ENCODE results near the gene FMO1.
"Not testable (repeated sequence)": the region's sequence is repeated elsewhere in the genome, so short reads cannot be mapped to it uniquely, and the experiment has no call there.

FMO1 gene

DNA sequence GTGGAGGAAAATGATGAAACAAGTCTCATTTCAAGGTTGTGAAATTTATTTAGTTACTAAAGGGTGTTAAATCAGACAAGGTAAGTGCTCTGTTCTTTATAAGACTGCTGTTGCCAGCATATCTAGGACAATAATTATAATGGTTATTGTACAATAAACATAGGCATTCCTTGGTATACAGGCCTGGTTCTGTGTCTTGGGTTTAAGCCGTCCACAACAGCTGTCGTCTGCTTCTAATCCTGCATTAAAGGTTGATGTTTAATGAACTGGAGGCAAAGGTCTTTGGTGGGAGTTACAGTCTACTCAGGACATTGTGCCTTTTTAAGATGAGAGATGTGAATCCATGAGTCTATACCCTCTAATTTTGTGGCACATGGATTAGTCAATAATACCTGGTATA lies 42.3 kb downstream of the FMO1 start:
- no peak overlapping the region for H3K4me2 ChIP-seq (ENCODE audit: low read depth, low read length)
- H3K4me3 ChIP-seq (ENCODE audit: low read length): no peak overlapping the region
- no peak overlapping the region for H2AFZ ChIP-seq (ENCODE audit: low read length)
- H3K27me3 ChIP-seq (replicated peaks; ENCODE audit: insufficient read depth, low read length): no peaks in the 10 kb centered on the region
- H3K4me1 ChIP-seq (ENCODE audit: low read length): peaks cover 16% of the 10 kb centered on the region
- no peaks in the 10 kb centered on the region for H3K79me2 ChIP-seq (ENCODE audit: low read length)
- H3K36me3 ChIP-seq (replicated peaks; ENCODE audit: insufficient read depth, low read length): no peaks in the 10 kb centered on the region
- no peaks in the 10 kb centered on the region for H4K20me1 ChIP-seq (ENCODE audit: insufficient read depth, low read length)
- no peaks in the 10 kb centered on the region for H3K9me3 ChIP-seq (replicated peaks; ENCODE audit: insufficient read depth, low read length)
- no peaks in the 10 kb centered on the region for H3F3A ChIP-seq (ENCODE audit: insufficient read depth, low read length)
- TF ChIP-seq EZH2 (optimal IDR thresholded peaks at IDR 0.05; ENCODE audit: low read depth, low read length) (no peak), EZH2phosphoT487 (IDR thresholded peaks at IDR 0.05; ENCODE audit: low read length) (no peak), CTCF (IDR thresholded peaks at IDR 0.05; ENCODE audit: low read length) (no peak)
- no peak for DNase-seq
- H3K9me2 ChIP-seq (replicated peaks; ENCODE audit: insufficient read depth, low read length): no peaks in the 10 kb centered on the region
- H3K9ac ChIP-seq (ENCODE audit: low read length): no peak overlapping the region
- no peak overlapping the region for H3K27ac ChIP-seq (ENCODE audit: low read length)

DNA sequence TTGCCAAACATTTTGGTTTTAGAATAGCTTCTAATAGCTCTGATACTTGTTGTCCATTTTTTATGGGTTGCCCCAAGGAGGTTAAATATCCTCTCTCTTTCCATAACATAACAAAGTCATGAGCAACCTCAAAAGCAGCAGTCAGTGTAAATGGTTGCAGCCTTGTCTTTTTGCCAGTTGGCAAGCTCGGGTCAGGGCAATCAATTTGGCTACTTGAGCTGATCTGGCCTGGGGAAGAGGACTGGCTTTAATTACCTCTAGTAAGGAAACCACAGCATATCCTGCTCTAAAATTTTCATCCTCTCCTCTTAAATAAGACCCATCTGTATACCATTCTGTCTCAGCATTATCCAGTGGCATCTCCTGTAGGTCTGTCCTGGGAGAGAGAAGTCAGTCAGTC lies 44.5 kb downstream of the FMO1 start:
- no peaks in the 10 kb centered on the region for H3K9me3 ChIP-seq (replicated peaks; ENCODE audit: insufficient read depth, low read length)
- H3K9me2 ChIP-seq (replicated peaks; ENCODE audit: insufficient read depth, low read length): no peaks in the 10 kb centered on the region
- no peak overlapping the region for H3K4me2 ChIP-seq (ENCODE audit: low read depth, low read length)
- H3K27ac ChIP-seq (ENCODE audit: low read length): no peak overlapping the region
- H2AFZ ChIP-seq (ENCODE audit: low read length): no peak overlapping the region
- H3K79me2 ChIP-seq (ENCODE audit: low read length): no peaks in the 10 kb centered on the region
- H4K20me1 ChIP-seq (ENCODE audit: insufficient read depth, low read length): no peaks in the 10 kb centered on the region
- no peak overlapping the region for H3K9ac ChIP-seq (ENCODE audit: low read length)
- no peaks in the 10 kb centered on the region for H3K36me3 ChIP-seq (replicated peaks; ENCODE audit: insufficient read depth, low read length)
- no peak for DNase-seq
- no peak overlapping the region for H3K4me3 ChIP-seq (ENCODE audit: low read length)
- H3K4me1 ChIP-seq (ENCODE audit: low read length): peaks cover 7% of the 10 kb centered on the region
- TF ChIP-seq EZH2 (optimal IDR thresholded peaks at IDR 0.05; ENCODE audit: low read depth, low read length) (no peak), EZH2phosphoT487 (IDR thresholded peaks at IDR 0.05; ENCODE audit: low read length) (no peak), CTCF (IDR thresholded peaks at IDR 0.05; ENCODE audit: low read length) (no peak)
- H3F3A ChIP-seq (ENCODE audit: insufficient read depth, low read length): no peaks in the 10 kb centered on the region
- no peaks in the 10 kb centered on the region for H3K27me3 ChIP-seq (replicated peaks; ENCODE audit: insufficient read depth, low read length)

GRCh38 chr1:171295383-171295782 lies 47.1 kb downstream of the FMO1 start:
- not testable (repeated sequence) for H3K4me1 ChIP-seq (ENCODE audit: low read length); H3K9ac ChIP-seq (ENCODE audit: low read length); DNase-seq; H3F3A ChIP-seq (ENCODE audit: insufficient read depth, low read length); H3K79me2 ChIP-seq (ENCODE audit: low read length); H3K27ac ChIP-seq (ENCODE audit: low read length); H3K9me2 ChIP-seq (replicated peaks; ENCODE audit: insufficient read depth, low read length); H2AFZ ChIP-seq (ENCODE audit: low read length); H3K27me3 ChIP-seq (replicated peaks; ENCODE audit: insufficient read depth, low read length); H3K9me3 ChIP-seq (replicated peaks; ENCODE audit: insufficient read depth, low read length); H4K20me1 ChIP-seq (ENCODE audit: insufficient read depth, low read length); H3K4me2 ChIP-seq (ENCODE audit: low read depth, low read length); H3K4me3 ChIP-seq (ENCODE audit: low read length); H3K36me3 ChIP-seq (replicated peaks; ENCODE audit: insufficient read depth, low read length)

DNA sequence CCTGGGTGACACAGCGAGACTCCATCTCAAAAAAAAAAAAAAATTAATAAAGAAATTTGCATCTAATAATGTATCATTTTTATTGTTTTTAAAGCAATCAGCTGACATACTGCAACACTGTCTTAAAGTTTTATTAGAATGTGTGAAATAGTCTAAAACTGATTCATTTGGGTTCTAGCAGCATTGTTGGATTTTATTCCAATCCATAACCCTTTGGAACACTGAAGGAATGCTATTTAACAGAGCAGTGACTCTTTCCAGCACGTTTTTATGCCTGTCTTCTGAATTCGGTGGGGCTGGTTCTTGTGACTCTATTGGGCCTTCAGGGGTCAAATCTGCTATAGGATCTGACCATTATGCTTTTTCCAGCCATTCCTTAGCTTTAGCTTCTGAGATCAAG lies 47.5 kb downstream of the FMO1 start:
- Histone ChIP-seq H3F3A (ENCODE audit: insufficient read depth, low read length) (no peaks in the 10 kb centered on the region), H3K79me2 (ENCODE audit: low read length) (no peaks in the 10 kb centered on the region), H2AFZ (ENCODE audit: low read length) (no peak overlapping the region), H3K4me2 (ENCODE audit: low read depth, low read length) (no peak overlapping the region), H4K20me1 (ENCODE audit: insufficient read depth, low read length) (no peaks in the 10 kb centered on the region), H3K27ac (ENCODE audit: low read length) (no peak overlapping the region), H3K36me3 (replicated peaks; ENCODE audit: insufficient read depth, low read length) (no peaks in the 10 kb centered on the region), H3K4me3 (ENCODE audit: low read length) (no peak overlapping the region), H3K27me3 (replicated peaks; ENCODE audit: insufficient read depth, low read length) (no peaks in the 10 kb centered on the region), H3K9ac (ENCODE audit: low read length) (no peak overlapping the region), H3K9me2 (replicated peaks; ENCODE audit: insufficient read depth, low read length) (no peaks in the 10 kb centered on the region), H3K4me1 (ENCODE audit: low read length) (no peaks in the 10 kb centered on the region), H3K9me3 (replicated peaks; ENCODE audit: insufficient read depth, low read length) (no peaks in the 10 kb centered on the region)
- DNase-seq: no peak
- no peak for TF ChIP-seq EZH2phosphoT487 (IDR thresholded peaks at IDR 0.05; ENCODE audit: low read length)
- TF ChIP-seq CTCF (IDR thresholded peaks at IDR 0.05; ENCODE audit: low read length): no peak
- no peak for TF ChIP-seq EZH2 (optimal IDR thresholded peaks at IDR 0.05; ENCODE audit: low read depth, low read length)

All from MM.1S (cell line).